HepG2 (cell line): ENCODE data around the gene PVALB. TPM values are rescaled to one million over a fixed set of nuclear protein-coding genes. Genes with fewer than 3 reads are reported as not detected.

Experiments used
- ATAC-seq: fragments of 200-7000 bp; cut with Tn5 transposase; 3 replicates; pipeline ENCODE4 v1.9.1; 2020; ENCODE audit warnings: mild to moderate bottlenecking, moderate library complexity
- BruUV-seq: library from RNA; stranded (reverse); fragments of 400-500 nt; replicated peaks from 2 replicates; lab custom pipeline; 2021; lab: Mats Ljungman, UMichigan
- CTCF ChIA-PET: fragments of 300-600 bp; formaldehyde crosslinking; extraction: SDS; loops from one replicate; lab custom pipeline; 2021; ENCODE audit warnings: low total read pairs, inconsistent platforms, low intra/inter-chr PET ratio; lab: Yijun Ruan, JAX
- POLR2A ChIA-PET: fragments of 350-600 bp; sonication (Branson Sonifier 250); formaldehyde crosslinking; loops from one replicate; lab custom pipeline; 2020; ENCODE audit warnings: antibody characterized with exemption, inconsistent platforms; lab: Yijun Ruan, JAX
- DNase-seq: peaks from one replicate; pipeline ENCODE4 v3.0.0-alpha.2; 2015; ENCODE audit warnings: low spot score
- FAIRE-seq: peaks from 3 replicates; lab custom pipeline; 2011; peaks lifted over from hg19 to GRCh38; lab: Jason Lieb, UNC
- H2AFZ ChIP-seq: one replicate; pipeline ENCODE4 v1.6.1; 2011; ENCODE audit warnings: low read length, inconsistent platforms
- H3K27ac ChIP-seq: fragments of 300-600 bp; 3 replicates; pipeline ENCODE4 v1.8.0; 2011; ENCODE audit warnings: mixed run types, mild to moderate bottlenecking, mixed read lengths, low read length, inconsistent platforms; ENCODE audit not compliant: insufficient read depth; ENCODE audit errors: extremely low read length
- H3K27me3 ChIP-seq, 2 experiments: fragments of 200-600 bp in 1 of 2; 2 replicates in 1 of 2; 3 replicates in 1 of 2; pipeline versions ENCODE4 v1.6.0 to v1.8.0; 2011; ENCODE audit warnings: low read length in 2 of 2, mild to moderate bottlenecking in 2 of 2, moderate library complexity in 2 of 2, inconsistent platforms in 1 of 2; ENCODE audit not compliant: insufficient read depth in 2 of 2, control insufficient read depth in 1 of 2
- H3K36me3 ChIP-seq, 2 experiments: fragments of 200-600 bp in 1 of 2; replicated peaks in 1 of 2; 2 replicates in 1 of 2; 3 replicates in 1 of 2; pipeline versions ENCODE4 v1.5.1 to v1.8.0; 2011; ENCODE audit warnings: low read length in 2 of 2, inconsistent platforms in 1 of 2; ENCODE audit not compliant: insufficient read depth in 2 of 2, control insufficient read depth in 1 of 2
- H3K4me1 ChIP-seq: 2 replicates; pipeline ENCODE4 v1.5.1; 2012; ENCODE audit warnings: low read length, inconsistent platforms; ENCODE audit not compliant: insufficient read depth
- H3K4me2 ChIP-seq: 2 replicates; pipeline ENCODE4 v1.6.0; 2011; ENCODE audit warnings: low read depth, low read length, inconsistent platforms
- H3K4me3 ChIP-seq, 3 experiments: fragments of 200-600 bp in 1 of 3; sonication (generic), shearing (Covaris generic) in 1 of 3; replicated peaks in 1 of 3; 2 replicates each; pipeline ENCODE4 v1.5.1; 2011 to 2016; ENCODE audit warnings: low read length in 3 of 3, inconsistent platforms in 2 of 3, low read depth in 2 of 3, mild to moderate bottlenecking in 2 of 3, control low read depth in 1 of 3, mixed read lengths in 1 of 3; ENCODE audit not compliant: insufficient read depth in 1 of 3
- H3K79me2 ChIP-seq: one replicate; pipeline ENCODE4 v1.6.1; 2011; ENCODE audit warnings: low read length, inconsistent platforms; ENCODE audit not compliant: insufficient read depth
- H3K9ac ChIP-seq: 2 replicates; pipeline ENCODE4 v1.6.0; 2011; ENCODE audit warnings: mild to moderate bottlenecking, low read depth, low read length, inconsistent platforms; ENCODE audit not compliant: insufficient read depth
- H3K9me3 ChIP-seq: 2 replicates; pipeline ENCODE4 v1.5.1; 2012; ENCODE audit warnings: mild to moderate bottlenecking, low read length
- H4K20me1 ChIP-seq: 2 replicates; pipeline ENCODE4 v1.6.0; 2011; ENCODE audit warnings: inconsistent platforms, mild to moderate bottlenecking, low read length, moderate library complexity; ENCODE audit not compliant: insufficient read depth
- CBX5 ChIP-seq: sonication (generic); formaldehyde crosslinking; IDR thresholded peaks from 2 replicates; pipeline ENCODE4 v1.4.0; 2020; ENCODE audit warnings: missing genetic modification reagents, borderline replicate concordance
- ELF1 ChIP-seq: sonication (generic); formaldehyde crosslinking; IDR thresholded peaks from 2 replicates; pipeline ENCODE4 v1.4.0; 2020; ENCODE audit warnings: missing genetic modification reagents
- GZF1 ChIP-seq: sonication (generic); formaldehyde crosslinking; IDR thresholded peaks from 2 replicates; pipeline ENCODE4 v1.5.1; 2020; ENCODE audit warnings: mild to moderate bottlenecking, missing genetic modification reagents
- KLF6 ChIP-seq: IDR thresholded peaks from 2 replicates; pipeline ENCODE4 v1.8.0; 2016; ENCODE audit warnings: missing biosample characterization, missing genetic modification reagents
- MAF1 ChIP-seq: sonication (generic); formaldehyde crosslinking; IDR thresholded peaks from 2 replicates; pipeline ENCODE4 v1.5.0; 2020; ENCODE audit warnings: missing genetic modification reagents, borderline replicate concordance
- MAFF ChIP-seq: IDR thresholded peaks from 2 replicates; pipeline ENCODE4 v1.6.1; 2011; ENCODE audit warnings: low read depth, low read length, improper control_type of control experiment
- MAFK ChIP-seq, 2 experiments: IDR thresholded peaks in 1 of 2; conservative IDR thresholded peaks in 1 of 2; 2 replicates each; pipeline ENCODE4 v1.6.1; 2011; ENCODE audit warnings: improper control_type of control experiment in 2 of 2, low read length in 2 of 2
- MEIS1 ChIP-seq: sonication (generic); formaldehyde crosslinking; IDR thresholded peaks from 2 replicates; pipeline ENCODE4 v1.9.0; 2021; ENCODE audit warnings: mild to moderate bottlenecking, missing genetic modification reagents, moderate library complexity, borderline replicate concordance
- MXI1 ChIP-seq: IDR thresholded peaks from 3 replicates; pipeline ENCODE4 v1.6.1; 2012; ENCODE audit warnings: low read depth, low read length, inconsistent platforms, borderline replicate concordance
- NFYB ChIP-seq: sonication (generic); formaldehyde crosslinking; IDR thresholded peaks from 2 replicates; pipeline ENCODE4 v1.4.0; 2020; ENCODE audit warnings: missing genetic modification reagents
- PBX2 ChIP-seq: IDR thresholded peaks from 2 replicates; pipeline ENCODE4 v1.6.1; 2016; ENCODE audit warnings: control low read depth
- PLRG1 ChIP-seq: fragments of 450-650 bp; conservative IDR thresholded peaks from 2 replicates; pipeline ENCODE4 v1.6.1; 2016
- ZNF12 ChIP-seq: sonication (generic); formaldehyde crosslinking; IDR thresholded peaks from 2 replicates; pipeline ENCODE4 v1.5.0; 2020; ENCODE audit warnings: missing genetic modification reagents
- ZNF253 ChIP-seq: sonication (generic); formaldehyde crosslinking; IDR thresholded peaks from 2 replicates; pipeline ENCODE4 v1.8.0; 2022; ENCODE audit warnings: mild to moderate bottlenecking, missing genetic modification reagents, borderline replicate concordance
- ZNF367 ChIP-seq: sonication (generic); formaldehyde crosslinking; IDR thresholded peaks from 2 replicates; pipeline ENCODE4 v1.4.0; 2020; ENCODE audit warnings: missing genetic modification reagents, borderline replicate concordance
- ZNF383 ChIP-seq: sonication (generic); formaldehyde crosslinking; IDR thresholded peaks from 2 replicates; pipeline ENCODE4 v1.4.0; 2020; ENCODE audit warnings: missing genetic modification reagents, mild to moderate bottlenecking, borderline replicate concordance
- ZNF570 ChIP-seq: sonication (generic); formaldehyde crosslinking; IDR thresholded peaks from 2 replicates; pipeline ENCODE4 v1.4.0; 2020; ENCODE audit warnings: mild to moderate bottlenecking, missing genetic modification reagents, borderline replicate concordance
- ZNF572 ChIP-seq: sonication (generic); formaldehyde crosslinking; IDR thresholded peaks from 2 replicates; pipeline ENCODE4 v1.5.1; 2020; ENCODE audit warnings: mild to moderate bottlenecking, missing genetic modification reagents
- ZNF720 ChIP-seq: sonication (generic); formaldehyde crosslinking; IDR thresholded peaks from 2 replicates; pipeline ENCODE4 v1.4.0; 2020; ENCODE audit warnings: missing genetic modification reagents
- ZNF777 ChIP-seq: sonication (generic); formaldehyde crosslinking; IDR thresholded peaks from 2 replicates; pipeline ENCODE4 v1.4.0; 2020; ENCODE audit warnings: missing genetic modification reagents
- ZSCAN20 ChIP-seq: sonication (generic); formaldehyde crosslinking; IDR thresholded peaks from 2 replicates; pipeline ENCODE4 v1.4.0; 2020; ENCODE audit warnings: missing genetic modification reagents, mild to moderate bottlenecking, borderline replicate concordance
- WGBS: methylation state at CpG from one replicate; pipeline ENCODE4 v1.1.6; 2017; ENCODE audit warnings: low lambda C conversion rate; 5-methylcytosine and 5-hydroxymethylcytosine counted together
- in situ Hi-C: cut with HindIII; loops from 2 replicates; pipeline ENCODE4 v1.10.0; 2017; ENCODE audit warnings: low pct_unique_long_range_greater_than_20kb; ENCODE audit not compliant: extremely low pct_ligation_motif_present
- intact Hi-C: fragments of 100-400 bp; cut with micrococcal nuclease; formaldehyde crosslinking; loops from one replicate; pipeline ENCODE4 v1.10.0; 2022; ENCODE audit not compliant: unreplicated experiment
- polyA plus RNA-seq, 8 experiments: library from polyadenylated mRNA; depleted of rRNA in 3 of 8; stranded (reverse) in 7 of 8; unstranded in 1 of 8; fragments of >200 nt; fragmentation: Illumina TruSeq in 4 of 8; extraction: Trizol in 4 of 8; gene quantifications; 2 replicates each; pipeline versions ENCODE4 v1.2.1 to v1.2.3, GENCODE V29; 2011 to 2016; ENCODE audit warnings: low read depth in 4 of 8, missing spikeins in 1 of 8, mixed read lengths in 1 of 8; ENCODE audit not compliant: insufficient read depth in 1 of 8
- total RNA-seq, 5 experiments: library from RNA; depleted of rRNA; stranded (reverse); fragments of >200 nt; fragmentation: Illumina TruSeq; extraction: Trizol; gene quantifications; 2 replicates each; pipeline ENCODE4 v1.2.3, GENCODE V29; 2016; ENCODE audit warnings: low read depth in 1 of 5
- TF ChIP-seq, protein P1 (sequence below): sonication (generic); formaldehyde crosslinking; IDR thresholded peaks from 2 replicates; pipeline ENCODE4 v1.4.0; 2020; ENCODE audit warnings: missing genetic modification reagents, low read depth, mild to moderate bottlenecking, borderline replicate concordance
- TF ChIP-seq, protein P2 (sequence below): sonication (generic); formaldehyde crosslinking; IDR thresholded peaks from 2 replicates; pipeline ENCODE4 v1.8.0; 2022; ENCODE audit warnings: mild to moderate bottlenecking, missing genetic modification reagents

PVALB gene
- total and polyA plus RNA-seq, 2 of the 13 experiments (the other 11 are each of a cell fraction or from before 2014, with no cell fraction given): not detected

GRCh38 chr22:36852056-36852973, 35.5 kb upstream of the PVALB start:
- POLR2A ChIA-PET: no interaction called here
- CTCF ChIA-PET: no interaction called here
- H2AFZ ChIP-seq: no peak overlapping the region
- no peak overlapping the region for H3K9ac ChIP-seq
- no peaks in the 10 kb centered on the region for H3K9me3 ChIP-seq
- H3K27me3 ChIP-seq: peaks cover 1 to 46% of the 10 kb centered on the region in 2 experiments; a peak in 4 of 5 replicates
- H3K4me2 ChIP-seq: no peak overlapping the region
- DNase-seq (no peak), ATAC-seq (no peak), FAIRE-seq (no peak)
- no peaks in the 10 kb centered on the region for H3K79me2 ChIP-seq
- WGBS: under 1% methylated on average over 7 of the region's 7 CpGs
- H3K4me1 ChIP-seq: no peaks in the 10 kb centered on the region
- intact Hi-C loops: no loop called here
- no peaks in the 10 kb centered on the region for H4K20me1 ChIP-seq
- in situ Hi-C loops: loop anchor here (10.0 kb wide), 1 partner anchor 122 kb away; no protein-coding TSS in a partner anchor
- no peak overlapping the region for H3K27ac ChIP-seq
- no TSS peak for BruUV-seq
- H3K4me3 ChIP-seq: no peak overlapping the region
- no peaks in the 10 kb centered on the region for H3K36me3 ChIP-seq
- TF ChIP-seq NFYB (CRISPR knock-in tag) (peak; percentile 42; the same call in 1 of the 2 replicates), ZNF570 (CRISPR knock-in tag) (no peak), MEIS1 (CRISPR knock-in tag) (no peak), CBX5 (CRISPR knock-in tag) (no peak), PBX2 (CRISPR knock-in tag) (no peak), ZNF720 (CRISPR knock-in tag) (no peak), KLF6 (CRISPR knock-in tag) (no peak), GZF1 (CRISPR knock-in tag) (no peak), ZNF367 (CRISPR knock-in tag) (no peak), PLRG1 (no peak), ZSCAN20 (CRISPR knock-in tag) (no peak), MAF1 (no peak), ELF1 (CRISPR knock-in tag) (no peak), ZNF572 (CRISPR knock-in tag) (no peak), ZNF777 (no peak), MXI1 (no peak), ZNF383 (CRISPR knock-in tag) (no peak), MAFF (0 out of 2 replicates have a peak, but pooled peaks have one; percentile 13), MAFK (conservative IDR thresholded peaks at IDR 0.05 in 1 of 2, IDR thresholded peaks at IDR 0.05 in 1 of 2; ENCODE audit: low read length in 2 of 2) (0 out of 4 replicates have a peak, but pooled peaks of 1 of the 2 experiments have one; percentile 19), ZNF12 (CRISPR knock-in tag) (peak; percentile 82), ZNF253 (no peak)
- TF ChIP-seq, protein P1, sequence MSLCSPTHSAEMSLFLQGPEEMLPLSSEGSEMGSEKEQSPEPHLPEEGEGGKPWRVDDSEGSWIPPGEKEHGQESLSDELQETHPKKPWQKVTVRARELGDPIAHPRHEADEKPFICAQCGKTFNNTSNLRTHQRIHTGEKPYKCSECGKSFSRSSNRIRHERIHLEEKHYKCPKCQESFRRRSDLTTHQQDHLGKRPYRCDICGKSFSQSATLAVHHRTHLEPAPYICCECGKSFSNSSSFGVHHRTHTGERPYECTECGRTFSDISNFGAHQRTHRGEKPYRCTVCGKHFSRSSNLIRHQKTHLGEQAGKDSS (CRISPR knock-in tag): no peak
- TF ChIP-seq, protein P2, sequence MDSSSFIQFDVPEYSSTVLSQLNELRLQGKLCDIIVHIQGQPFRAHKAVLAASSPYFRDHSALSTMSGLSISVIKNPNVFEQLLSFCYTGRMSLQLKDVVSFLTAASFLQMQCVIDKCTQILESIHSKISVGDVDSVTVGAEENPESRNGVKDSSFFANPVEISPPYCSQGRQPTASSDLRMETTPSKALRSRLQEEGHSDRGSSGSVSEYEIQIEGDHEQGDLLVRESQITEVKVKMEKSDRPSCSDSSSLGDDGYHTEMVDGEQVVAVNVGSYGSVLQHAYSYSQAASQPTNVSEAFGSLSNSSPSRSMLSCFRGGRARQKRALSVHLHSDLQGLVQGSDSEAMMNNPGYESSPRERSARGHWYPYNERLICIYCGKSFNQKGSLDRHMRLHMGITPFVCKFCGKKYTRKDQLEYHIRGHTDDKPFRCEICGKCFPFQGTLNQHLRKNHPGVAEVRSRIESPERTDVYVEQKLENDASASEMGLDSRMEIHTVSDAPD: no peak
